Testis (tissue), 2 donors: Measurements from ENCODE around the gene CKLF.

Experiments
- CTCF ChIP-seq, 3 experiments: fragments of 450-650 bp in 2 of 3; fragments of 200-600 bp in 1 of 3; sonication (generic) in 1 of 3; IDR thresholded peaks; one replicate each; pipeline ENCODE4 v1.5.1; 2016 to 2019; ENCODE audit warnings: antibody characterized with exemption in 3 of 3, mild to moderate bottlenecking in 2 of 3, moderate library complexity in 1 of 3
- POLR2A ChIP-seq: fragments of 450-650 bp; IDR thresholded peaks from one replicate; pipeline ENCODE4 v1.6.1; 2017; ENCODE audit warnings: antibody characterized with exemption, mild to moderate bottlenecking, moderate library complexity

GRCh38 chr16:66612422-66612821 lies 60.0 kb downstream of the CKLF start:
- TF ChIP-seq CTCF (IDR thresholded peaks at IDR 0.05), result no peak
- TF ChIP-seq POLR2A, result no peak
